ENCODE data around the gene TUT7.
"Not testable (repeated sequence)": the region's sequence is repeated elsewhere in the genome, so short reads cannot be mapped to it uniquely, and the experiment has no call there.

TUT7 gene

GRCh38 chr9:86354011-86354817 is at the start of gene TUT7:
Gene TUT7 (minus strand): TSS chr9:86354410. CDS start chr9:86353199, 1,211 bp downstream.
- peak; percentile 97 for DNase-seq (ENCODE audit: low read depth)
- peak within 1 kb of the TSS; percentile 74 for H3K4me3 ChIP-seq (ENCODE audit: low read depth, low read length)
- TF ChIP-seq CTCF (IDR thresholded peaks at IDR 0.05; ENCODE audit: insufficient read depth, low read depth, low read length, missing control alignments) = no peak

- no peak for DNase-seq (ENCODE audit: low read depth)
- H3K4me3 ChIP-seq (ENCODE audit: low read depth, low read length) = no peak overlapping the region
- no peak for TF ChIP-seq CTCF (IDR thresholded peaks at IDR 0.05; ENCODE audit: insufficient read depth, low read depth, low read length, missing control alignments)
Observed at GRCh38 chr9:86402591-86402990, 48.4 kb upstream of the TUT7 start.

- no peak for TF ChIP-seq CTCF (IDR thresholded peaks at IDR 0.05; ENCODE audit: insufficient read depth, low read depth, low read length, missing control alignments)
- no peak overlapping the region for H3K4me3 ChIP-seq (ENCODE audit: low read depth, low read length)
Observed at GRCh38 chr9:86396412-86396811, 42.2 kb upstream of the TUT7 start.

GRCh38 chr9:86390184-86390583 is 36.0 kb upstream of the TUT7 start:
- DNase-seq (ENCODE audit: low read depth); H3K4me3 ChIP-seq (ENCODE audit: low read depth, low read length): not testable (repeated sequence)

More at GRCh38 chr9:86396412-86396811, 42.2 kb upstream of the TUT7 start:
- no peak for DNase-seq (ENCODE audit: low read depth)

GRCh38 chr9:86389628-86390027 is 35.4 kb upstream of the TUT7 start:
- no peak overlapping the region for H3K4me3 ChIP-seq (ENCODE audit: low read depth, low read length)
- TF ChIP-seq CTCF (IDR thresholded peaks at IDR 0.05; ENCODE audit: insufficient read depth, low read depth, low read length, missing control alignments) = no peak
- no peak for DNase-seq (ENCODE audit: low read depth)

- TF ChIP-seq CTCF (IDR thresholded peaks at IDR 0.05; ENCODE audit: insufficient read depth, low read depth, low read length, missing control alignments) = no peak
- no peak for DNase-seq (ENCODE audit: low read depth)
- no peak overlapping the region for H3K4me3 ChIP-seq (ENCODE audit: low read depth, low read length)
Observed at GRCh38 chr9:86387376-86387775, 33.2 kb upstream of the TUT7 start.

- DNase-seq (ENCODE audit: low read depth) = not testable (repeated sequence)
Observed at GRCh38 chr9:86383000-86383399, 28.8 kb upstream of the TUT7 start.

GRCh38 chr9:86376016-86376415 is 21.8 kb upstream of the TUT7 start:
- no peak overlapping the region for H3K4me3 ChIP-seq (ENCODE audit: low read depth, low read length)
- DNase-seq (ENCODE audit: low read depth) = no peak
- TF ChIP-seq CTCF (IDR thresholded peaks at IDR 0.05; ENCODE audit: insufficient read depth, low read depth, low read length, missing control alignments) = no peak

More at GRCh38 chr9:86383000-86383399, 28.8 kb upstream of the TUT7 start:
- not testable (repeated sequence) for H3K4me3 ChIP-seq (ENCODE audit: low read depth, low read length)

Measured in GM12865 (cell line).